GM19025 (cell line): ENCODE data around the gene FHDC1.
"Not testable (repeated sequence)": the region's sequence is repeated elsewhere in the genome, so short reads cannot be mapped to it uniquely, and the experiment has no call there.

Source experiments
- ATAC-seq: cut with Tn5 transposase; IDR thresholded peaks from one replicate; pipeline ENCODE4 v1.9.1; 2021; ENCODE audit warnings: mild to moderate bottlenecking, low read depth, moderate library complexity; ENCODE audit not compliant: unreplicated experiment

FHDC1 gene, protein sequence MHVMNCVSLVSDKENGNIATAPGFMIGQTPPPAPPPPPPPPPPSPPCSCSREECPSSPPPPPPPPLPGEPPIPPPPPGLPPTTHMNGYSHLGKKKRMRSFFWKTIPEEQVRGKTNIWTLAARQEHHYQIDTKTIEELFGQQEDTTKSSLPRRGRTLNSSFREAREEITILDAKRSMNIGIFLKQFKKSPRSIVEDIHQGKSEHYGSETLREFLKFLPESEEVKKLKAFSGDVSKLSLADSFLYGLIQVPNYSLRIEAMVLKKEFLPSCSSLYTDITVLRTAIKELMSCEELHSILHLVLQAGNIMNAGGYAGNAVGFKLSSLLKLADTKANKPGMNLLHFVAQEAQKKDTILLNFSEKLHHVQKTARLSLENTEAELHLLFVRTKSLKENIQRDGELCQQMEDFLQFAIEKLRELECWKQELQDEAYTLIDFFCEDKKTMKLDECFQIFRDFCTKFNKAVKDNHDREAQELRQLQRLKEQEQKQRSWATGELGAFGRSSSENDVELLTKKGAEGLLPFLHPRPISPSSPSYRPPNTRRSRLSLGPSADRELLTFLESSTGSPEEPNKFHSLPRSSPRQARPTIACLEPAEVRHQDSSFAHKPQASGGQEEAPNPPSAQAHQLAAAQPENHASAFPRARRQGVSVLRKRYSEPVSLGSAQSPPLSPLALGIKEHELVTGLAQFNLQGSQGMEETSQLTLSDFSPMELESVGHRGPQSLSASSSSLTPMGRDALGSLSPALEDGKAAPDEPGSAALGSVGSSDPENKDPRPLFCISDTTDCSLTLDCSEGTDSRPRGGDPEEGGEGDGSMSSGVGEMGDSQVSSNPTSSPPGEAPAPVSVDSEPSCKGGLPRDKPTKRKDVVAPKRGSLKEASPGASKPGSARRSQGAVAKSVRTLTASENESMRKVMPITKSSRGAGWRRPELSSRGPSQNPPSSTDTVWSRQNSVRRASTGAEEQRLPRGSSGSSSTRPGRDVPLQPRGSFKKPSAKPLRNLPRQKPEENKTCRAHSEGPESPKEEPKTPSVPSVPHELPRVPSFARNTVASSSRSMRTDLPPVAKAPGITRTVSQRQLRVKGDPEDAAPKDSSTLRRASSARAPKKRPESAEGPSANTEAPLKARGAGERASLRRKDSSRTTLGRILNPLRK

GRCh38 chr4:152935631-152936445 lies at the start of gene FHDC1:
Gene FHDC1, plus strand, starts transcription at chr4:152936323. Its CDS starts 6,735 bp downstream, at chr4:152943058.
- ATAC-seq = no peak

DNA sequence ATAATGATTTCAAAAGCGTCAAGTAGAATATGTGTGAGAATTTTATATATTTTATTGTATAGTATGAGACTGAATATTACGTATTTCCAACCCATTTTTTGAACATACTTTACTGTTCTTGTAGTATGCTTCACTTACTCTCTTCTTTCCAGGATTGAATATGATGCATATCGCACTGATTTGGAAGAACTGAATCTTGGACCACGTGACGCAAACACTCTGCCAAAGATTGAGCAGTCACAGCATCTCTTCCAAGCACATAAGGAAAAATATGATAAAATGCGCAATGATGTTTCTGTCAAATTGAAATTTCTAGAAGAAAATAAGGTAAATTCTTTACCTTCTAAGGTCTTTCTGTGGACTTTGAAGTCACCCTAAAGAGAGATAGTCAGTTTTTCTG lies 48.1 kb upstream of the FHDC1 start:
- ATAC-seq = no peak

DNA sequence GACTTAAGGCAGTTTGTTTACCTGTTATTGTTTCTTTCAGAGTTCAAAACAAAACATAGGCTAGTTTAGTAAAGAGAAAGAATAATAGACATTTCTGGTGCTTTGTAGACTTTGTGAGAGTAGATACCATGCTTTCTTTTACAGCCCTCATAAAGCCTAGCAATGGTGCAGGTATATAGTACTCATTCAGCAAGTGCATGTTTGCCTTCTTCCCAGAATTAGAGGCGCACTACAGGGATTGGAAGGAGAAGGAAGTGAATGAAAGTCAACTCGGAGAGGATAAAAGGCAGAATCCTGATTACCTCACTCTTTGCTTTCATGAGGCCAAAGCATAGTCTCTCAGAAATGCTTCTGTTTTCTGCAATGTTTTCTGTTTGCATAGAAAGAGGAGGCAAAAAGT lies 43.1 kb upstream of the FHDC1 start:
- no peak for ATAC-seq

GRCh38 chr4:152894673-152895072 lies 41.5 kb upstream of the FHDC1 start:
- ATAC-seq = no peak

- no peak for ATAC-seq
Observed at GRCh38 chr4:152896811-152897210, 39.3 kb upstream of the FHDC1 start.

GRCh38 chr4:152898133-152898532 lies 38.0 kb upstream of the FHDC1 start:
- ATAC-seq = not testable (repeated sequence)

GRCh38 chr4:152898606-152899005 lies 37.5 kb upstream of the FHDC1 start:
- ATAC-seq = no peak

DNA sequence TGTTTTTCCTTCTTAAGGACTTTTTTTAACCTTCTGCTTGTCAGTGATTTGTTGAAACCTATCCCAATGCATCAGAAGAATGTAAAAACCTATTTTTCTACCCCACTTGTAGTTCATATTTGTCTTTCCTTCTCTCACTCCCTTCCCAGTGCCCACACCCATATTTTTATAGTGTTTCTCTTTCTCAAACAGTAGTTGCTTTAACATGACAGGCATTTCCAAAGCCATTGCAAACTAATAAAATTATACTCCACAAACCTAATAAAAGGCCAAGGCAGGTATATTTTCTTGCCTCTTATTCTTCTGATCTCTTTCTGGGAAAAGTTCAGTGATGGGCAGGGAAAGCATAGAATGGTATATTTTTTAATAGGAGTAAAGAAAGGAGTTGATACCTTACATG lies 35.7 kb upstream of the FHDC1 start:
- ATAC-seq = no peak

- no peak for ATAC-seq
Observed at GRCh38 chr4:152901205-152901604, 34.9 kb upstream of the FHDC1 start.

GRCh38 chr4:152903658-152904057 lies 32.5 kb upstream of the FHDC1 start:
- ATAC-seq = no peak

- ATAC-seq = no peak
Observed at GRCh38 chr4:152909901-152910300, 26.2 kb upstream of the FHDC1 start.

DNA sequence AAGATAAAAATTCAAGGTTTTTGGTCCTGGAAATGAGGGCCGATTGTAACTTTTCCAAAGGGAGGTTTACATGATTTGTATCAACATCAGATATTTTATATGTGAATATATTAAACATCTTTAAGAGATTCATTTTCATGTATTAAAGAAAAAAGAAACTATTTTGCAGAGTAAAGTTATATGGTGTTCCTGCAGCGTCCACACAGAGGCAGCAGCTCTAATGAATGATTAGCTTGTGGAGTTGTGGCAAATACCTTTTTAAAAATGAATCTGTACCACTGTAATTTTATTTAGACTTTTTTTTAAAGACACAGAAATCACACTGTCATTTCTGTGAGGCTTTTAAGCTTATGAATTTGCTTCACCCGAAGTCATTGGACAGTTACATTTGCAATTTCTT lies 25.6 kb upstream of the FHDC1 start:
- ATAC-seq = no peak

DNA sequence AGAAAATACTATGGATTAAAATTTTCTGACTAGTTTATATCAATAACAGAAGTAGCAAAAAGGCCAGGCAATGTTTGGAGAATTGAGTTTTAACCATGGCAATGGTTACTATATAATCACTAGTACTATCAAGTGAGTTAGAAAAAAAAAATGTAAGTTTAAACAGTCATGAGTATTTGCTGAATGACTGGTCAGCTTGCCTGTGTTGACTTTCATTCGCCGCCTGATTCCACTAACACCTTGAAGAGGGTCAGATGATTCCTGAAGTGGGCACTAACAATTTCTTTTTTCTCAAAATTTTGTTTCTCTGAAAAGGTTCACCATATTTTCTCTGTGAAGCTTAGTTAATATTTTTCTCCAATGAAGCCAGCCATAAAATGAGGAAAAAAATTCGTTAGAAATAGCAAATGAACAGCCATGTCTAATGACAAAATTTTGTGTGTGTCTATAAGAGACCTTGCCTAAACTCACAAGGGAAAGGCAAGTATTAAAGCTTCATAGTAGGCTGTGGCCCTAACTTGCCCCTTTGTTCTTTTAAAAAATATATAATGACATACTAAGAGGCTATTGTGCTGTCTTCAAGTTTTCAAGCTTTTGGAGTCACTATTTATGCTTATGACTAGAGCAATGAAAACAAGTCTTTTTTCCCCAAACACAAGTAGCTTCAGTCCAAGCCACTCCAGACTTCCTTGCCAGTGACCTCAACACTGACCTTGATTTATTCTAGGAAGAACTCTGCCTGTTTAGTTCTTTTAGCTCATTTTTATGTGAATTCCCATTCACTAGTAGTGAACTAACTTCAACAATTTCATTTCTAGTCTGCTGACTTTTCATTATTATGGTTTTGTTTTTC lies 18.4 kb upstream of the FHDC1 start:
- no peak for ATAC-seq

- no peak for ATAC-seq
Observed at GRCh38 chr4:152919826-152920225, 16.3 kb upstream of the FHDC1 start.

GRCh38 chr4:152920768-152921167 lies 15.4 kb upstream of the FHDC1 start:
- no peak for ATAC-seq

DNA sequence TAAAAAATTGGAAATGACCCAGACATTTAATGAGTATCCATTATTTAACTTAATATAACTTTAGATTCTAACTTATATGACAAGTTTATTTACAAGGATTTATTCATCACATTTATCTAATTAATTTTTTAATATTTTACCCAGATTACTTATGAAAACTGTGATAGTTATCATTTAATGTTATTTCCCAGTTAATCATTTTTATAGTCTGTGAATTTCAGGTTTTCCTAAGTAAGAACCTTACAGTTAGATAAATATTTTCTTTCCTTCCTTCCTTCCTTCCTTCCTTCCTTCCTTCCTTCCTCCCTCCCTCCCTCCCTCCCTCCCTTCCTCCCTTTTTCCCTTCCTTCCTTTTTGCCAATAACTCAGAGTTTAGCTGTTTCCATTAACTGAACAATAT lies 14.8 kb upstream of the FHDC1 start:
- ATAC-seq = no peak

DNA sequence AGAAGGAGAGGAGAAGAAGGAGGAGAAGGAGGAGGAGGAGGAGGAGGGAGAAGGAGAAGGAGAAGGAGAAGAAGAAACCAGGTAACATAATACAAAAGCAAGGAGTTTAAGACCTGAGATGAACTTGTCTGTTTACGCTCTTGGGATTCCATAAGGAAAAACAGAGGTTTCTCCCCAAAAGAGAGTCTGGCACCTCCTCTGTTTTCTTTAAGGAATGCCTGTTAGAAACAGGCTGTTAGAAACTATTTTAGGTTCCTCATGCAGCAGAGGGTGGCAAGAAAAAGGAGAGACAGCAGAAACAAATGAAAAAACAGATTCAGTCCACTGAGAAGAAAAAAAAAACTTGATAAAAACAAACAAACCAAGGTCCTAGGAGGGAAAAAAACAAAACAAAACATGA lies 10.3 kb upstream of the FHDC1 start:
- ATAC-seq = no peak

DNA sequence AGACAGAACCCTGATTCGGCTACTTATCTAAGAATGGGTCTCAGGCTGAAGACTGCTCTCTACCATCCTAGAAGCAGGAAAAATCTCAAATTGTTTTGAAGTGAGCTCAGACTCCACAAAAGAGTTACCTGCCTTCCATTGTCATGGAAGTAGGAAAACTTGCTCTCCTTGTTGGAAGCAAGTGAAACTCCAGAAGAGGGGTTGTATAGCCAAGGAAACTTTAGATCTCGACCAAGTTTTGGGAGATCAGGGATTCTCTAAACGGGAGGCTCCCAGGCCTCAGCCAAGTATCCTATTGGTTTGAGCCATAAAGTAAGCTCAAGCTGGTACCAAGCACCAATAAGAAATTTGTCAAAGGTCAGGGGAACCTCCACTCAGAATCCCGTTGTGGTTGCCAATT lies 9.2 kb upstream of the FHDC1 start:
- ATAC-seq = no peak

- no peak for ATAC-seq
Observed at GRCh38 chr4:152927737-152928136, 8.4 kb upstream of the FHDC1 start.
